Measurements from ENCODE around the gene MARS1.

DNA sequence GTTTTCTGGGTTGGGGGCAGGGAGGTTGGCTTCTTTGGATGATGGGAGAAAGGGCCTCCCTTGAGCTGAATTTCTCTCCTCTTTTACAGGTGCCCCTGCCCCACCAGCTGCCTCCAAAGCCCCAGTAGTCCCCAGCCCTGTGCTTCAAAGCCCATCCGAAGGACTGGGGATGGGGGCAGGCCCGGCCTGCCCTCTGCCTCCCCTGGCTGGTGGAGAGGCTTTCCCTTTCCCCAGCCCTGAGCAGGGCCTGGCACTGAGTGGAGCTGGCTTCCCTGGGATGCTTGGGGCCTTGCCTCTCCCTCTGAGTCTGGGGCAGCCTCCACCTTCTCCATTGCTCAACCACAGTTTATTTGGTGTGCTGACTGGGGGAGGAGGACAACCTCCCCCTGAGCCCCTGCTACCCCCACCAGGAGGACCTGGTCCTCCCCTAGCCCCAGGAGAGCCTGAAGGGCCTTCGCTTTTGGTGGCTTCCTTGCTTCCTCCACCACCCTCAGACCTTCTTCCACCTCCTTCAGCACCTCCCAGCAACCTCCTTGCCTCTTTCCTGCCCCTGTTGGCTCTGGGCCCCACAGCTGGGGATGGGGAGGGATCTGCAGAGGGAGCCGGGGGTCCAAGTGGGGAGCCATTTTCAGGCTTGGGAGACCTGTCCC is 38.7 kb downstream of the MARS1 start:
- TF ChIP-seq CTCF (IDR thresholded peaks at IDR 0.05; ENCODE audit: insufficient read depth, low read depth, low read length) (no peak), EZH2 (IDR thresholded peaks at IDR 0.05; ENCODE audit: insufficient read depth, low read length) (no peak)
